ENCODE measurements around the gene TSLP.

GRCh38 chr5:111126896-111127295, 55.4 kb downstream of the TSLP start:
- TF ChIP-seq POLR2AphosphoS5 (IDR thresholded peaks at IDR 0.05; ENCODE audit: low read depth, low read length) (no peak), POLR2A (IDR thresholded peaks at IDR 0.05; ENCODE audit: low read depth, low read length) (no peak), POU2F2 (IDR thresholded peaks at IDR 0.05; ENCODE audit: low read depth, low read length) (no peak), SPI1 (IDR thresholded peaks at IDR 0.05; ENCODE audit: low read depth, low read length) (no peak), TAF1 (IDR thresholded peaks at IDR 0.05; ENCODE audit: low read depth, low read length) (no peak)
